NCI-H128 (cell line): ENCODE results near the gene CCHCR1.
"Not testable (repeated sequence)": the region's sequence is repeated elsewhere in the genome, so short reads cannot be mapped to it uniquely, and the experiment has no call there.

Source experiments
- DNase-seq: peaks from one replicate; lab custom pipeline; 2025; ENCODE audit not compliant: unreplicated experiment; lab: John Stamatoyannopoulos, UW

Gene CCHCR1

DNA sequence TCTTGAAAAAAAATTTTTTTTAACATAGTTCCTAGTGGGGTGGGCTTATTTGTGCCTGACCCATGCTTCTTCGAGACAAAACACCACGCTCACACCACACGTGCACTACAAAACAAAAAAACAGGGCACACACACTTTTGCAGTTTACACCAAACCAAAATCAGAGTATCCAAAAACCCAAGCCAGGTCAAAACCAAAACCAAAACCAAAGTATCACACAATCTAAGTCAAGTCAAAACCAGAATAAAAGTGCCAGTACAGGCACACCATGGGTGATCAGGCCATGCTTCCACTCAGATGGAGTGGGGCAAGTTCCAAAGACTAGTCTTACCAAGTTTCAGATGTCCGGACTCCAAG, 28.1 kb upstream of the CCHCR1 start:
- DNase-seq = not testable (repeated sequence)

DNA sequence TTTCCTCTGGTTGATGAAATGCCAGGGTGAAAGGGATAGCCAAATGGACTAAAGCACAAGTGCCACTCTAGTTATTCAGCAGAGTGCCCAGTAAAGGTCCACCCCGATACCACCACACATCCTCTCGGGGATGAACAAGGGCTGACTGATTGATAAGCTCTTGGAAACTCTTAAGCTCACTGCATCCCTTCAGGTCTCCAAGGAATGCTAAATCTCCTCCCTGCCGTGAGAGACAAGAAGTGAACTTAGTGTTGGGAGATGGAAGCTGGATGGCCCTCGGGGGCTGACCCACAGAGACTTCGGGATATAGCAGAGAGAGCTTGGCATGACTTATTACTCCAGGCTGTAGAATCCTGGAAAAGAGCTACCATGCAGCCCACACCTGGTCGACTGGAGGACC, 26.3 kb upstream of the CCHCR1 start:
- DNase-seq = not testable (repeated sequence)

- DNase-seq = not testable (repeated sequence)
These were observed 25.7 kb upstream of the CCHCR1 start for GRCh38 chr6:31183287-31183686.

- no peak for DNase-seq
These were observed 22.9 kb upstream of the CCHCR1 start for GRCh38 chr6:31180500-31180899.

GRCh38 chr6:31179896-31180295, 22.3 kb upstream of the CCHCR1 start:
- DNase-seq = no peak

DNA sequence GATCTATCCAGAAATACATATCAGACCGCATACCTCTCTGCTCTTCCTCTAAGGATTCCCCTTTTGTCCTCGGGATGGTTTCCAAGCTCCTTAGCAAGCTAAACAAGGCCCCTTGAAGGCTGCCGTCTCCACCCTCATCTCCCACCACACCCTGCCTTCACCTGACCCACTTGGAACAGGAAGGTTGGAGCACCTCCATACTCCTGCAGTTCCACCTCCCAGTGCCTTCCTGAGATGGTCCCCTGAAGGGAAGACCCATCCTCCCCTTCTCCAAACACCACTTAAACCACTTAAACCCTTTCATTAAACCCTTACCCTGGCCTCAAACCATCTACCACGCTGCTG, 21.4 kb upstream of the CCHCR1 start:
- DNase-seq = no peak

- no peak for DNase-seq
These were observed 20.8 kb upstream of the CCHCR1 start for GRCh38 chr6:31178143-31179041.

DNA sequence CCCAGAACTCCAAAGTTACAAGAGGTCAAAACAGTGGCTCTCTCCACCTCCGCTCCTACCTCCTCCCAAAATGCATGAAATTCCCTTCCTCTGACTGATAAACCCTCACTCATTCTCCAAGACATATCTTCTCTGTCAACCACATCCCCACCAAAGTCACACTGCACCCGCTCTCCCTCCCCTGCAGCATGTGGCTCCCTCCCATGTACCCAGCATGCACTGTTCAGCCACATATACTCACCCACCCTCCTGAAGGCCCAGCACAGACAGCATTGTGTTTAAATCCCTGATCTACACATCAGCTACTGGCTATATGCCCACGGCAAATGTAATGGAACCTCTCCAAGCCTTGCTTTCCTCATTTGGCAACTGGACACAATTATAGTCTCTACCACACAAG, 18.4 kb upstream of the CCHCR1 start:
- DNase-seq = no peak

DNA sequence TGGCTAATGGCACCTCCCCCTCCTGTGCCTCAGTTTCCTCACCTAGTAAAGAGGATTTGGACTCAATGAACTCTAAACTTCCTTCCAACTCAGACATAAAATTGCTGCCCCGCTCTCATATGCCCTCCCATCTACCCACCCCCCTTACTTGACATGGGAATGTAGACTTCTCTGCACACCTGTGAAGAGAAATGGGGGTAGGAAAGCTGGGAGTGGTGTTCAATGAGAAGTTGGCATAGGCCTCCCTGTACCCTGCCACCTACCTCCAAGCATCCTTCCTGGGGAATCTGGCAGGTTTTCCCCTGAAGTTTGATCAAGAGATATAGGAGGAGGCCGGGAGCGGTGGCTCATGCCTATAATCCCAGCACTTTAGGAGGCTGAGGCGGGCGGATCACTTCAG, 16.8 kb upstream of the CCHCR1 start:
- no peak for DNase-seq

GRCh38 chr6:31173406-31173805, 15.8 kb upstream of the CCHCR1 start:
- no peak for DNase-seq

GRCh38 chr6:31172973-31173384, 15.4 kb upstream of the CCHCR1 start:
- no peak for DNase-seq

DNA sequence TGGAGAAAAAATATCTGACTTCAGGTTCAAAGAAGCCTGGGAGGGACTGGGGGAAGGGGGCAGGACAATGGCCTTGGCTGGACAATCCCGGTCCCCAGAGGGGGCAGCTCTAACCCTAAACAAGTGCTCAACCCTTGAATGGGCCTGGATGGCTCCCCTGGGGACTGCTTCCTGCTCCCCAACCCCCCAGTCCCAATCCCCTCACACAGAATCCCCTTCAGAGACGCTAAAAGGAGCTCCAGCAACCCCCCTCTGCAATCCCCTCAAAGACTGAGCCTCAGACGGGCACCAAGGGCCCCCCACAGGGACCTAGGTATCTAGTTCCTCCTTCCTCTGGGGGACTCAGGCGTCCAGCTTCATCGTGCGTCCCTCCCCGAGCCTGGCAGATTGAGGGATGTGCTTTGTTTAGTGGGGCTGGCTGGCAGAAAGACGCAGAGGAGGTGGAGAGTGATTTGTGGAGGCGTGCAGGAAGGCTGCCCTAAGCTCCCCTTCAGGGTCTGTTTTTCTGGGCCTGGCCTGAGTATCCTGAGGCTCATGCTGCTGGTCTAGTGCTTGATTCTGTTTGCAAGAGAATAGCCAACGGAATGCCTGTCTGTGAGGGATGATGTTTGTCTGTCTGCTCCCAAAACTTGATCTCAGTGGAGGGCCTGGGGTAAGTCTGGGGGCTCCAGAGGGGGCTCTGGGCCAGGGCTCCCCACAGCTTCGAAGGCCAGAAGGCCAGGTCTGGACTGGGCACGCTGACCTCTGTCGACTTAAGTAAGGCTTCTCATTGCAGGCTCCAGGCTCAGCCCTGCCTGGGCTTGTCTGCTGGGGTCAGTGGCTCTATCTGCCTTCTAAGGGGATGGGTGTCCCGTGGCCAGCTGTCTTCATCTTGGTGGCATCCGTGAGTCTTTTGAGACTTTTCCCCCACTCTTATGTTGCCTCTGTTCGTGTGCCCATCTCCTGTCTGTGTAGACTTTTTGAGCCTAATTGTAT, 14.6 kb upstream of the CCHCR1 start:
- no peak for DNase-seq

DNA sequence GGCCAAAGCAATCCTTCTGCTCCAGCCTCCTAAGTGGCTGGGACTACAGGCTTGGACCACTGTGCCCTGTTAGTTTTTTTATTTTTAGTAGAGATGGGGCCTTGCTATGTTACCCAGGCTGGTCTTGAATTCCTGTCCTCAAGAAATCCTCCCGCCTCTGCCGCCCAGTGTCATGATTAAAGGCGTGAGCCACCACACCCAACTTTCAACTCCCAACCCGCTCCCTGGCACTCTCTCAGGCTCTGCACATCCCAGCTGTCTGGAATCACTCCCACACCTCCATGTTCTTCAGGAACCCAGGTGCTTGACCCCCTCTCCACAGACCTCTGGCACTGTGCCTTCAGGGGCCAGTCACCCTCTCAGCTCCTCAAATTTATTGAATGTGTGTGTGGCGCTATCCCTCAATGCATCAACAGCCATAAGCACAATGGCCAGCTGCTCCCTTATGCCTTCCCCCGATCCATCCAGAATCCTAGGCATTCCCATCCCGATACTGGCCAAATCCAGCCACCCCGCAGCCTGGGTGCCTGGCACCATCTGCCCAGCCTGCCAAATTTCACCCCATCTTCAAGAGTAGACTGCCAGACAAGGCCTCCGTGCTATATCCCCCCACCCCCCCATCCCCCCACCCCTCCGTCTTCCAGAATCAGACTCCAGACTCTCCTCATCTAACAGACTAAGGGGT, 13.5 kb upstream of the CCHCR1 start:
- DNase-seq = no peak

GRCh38 chr6:31170600-31170881, 12.9 kb upstream of the CCHCR1 start, which contains the start of gene POU5F1:
POU5F1 (minus strand) TSS chr6:31170682; CDS start chr6:31170620, 62 bp downstream.
- no peak for DNase-seq

DNA sequence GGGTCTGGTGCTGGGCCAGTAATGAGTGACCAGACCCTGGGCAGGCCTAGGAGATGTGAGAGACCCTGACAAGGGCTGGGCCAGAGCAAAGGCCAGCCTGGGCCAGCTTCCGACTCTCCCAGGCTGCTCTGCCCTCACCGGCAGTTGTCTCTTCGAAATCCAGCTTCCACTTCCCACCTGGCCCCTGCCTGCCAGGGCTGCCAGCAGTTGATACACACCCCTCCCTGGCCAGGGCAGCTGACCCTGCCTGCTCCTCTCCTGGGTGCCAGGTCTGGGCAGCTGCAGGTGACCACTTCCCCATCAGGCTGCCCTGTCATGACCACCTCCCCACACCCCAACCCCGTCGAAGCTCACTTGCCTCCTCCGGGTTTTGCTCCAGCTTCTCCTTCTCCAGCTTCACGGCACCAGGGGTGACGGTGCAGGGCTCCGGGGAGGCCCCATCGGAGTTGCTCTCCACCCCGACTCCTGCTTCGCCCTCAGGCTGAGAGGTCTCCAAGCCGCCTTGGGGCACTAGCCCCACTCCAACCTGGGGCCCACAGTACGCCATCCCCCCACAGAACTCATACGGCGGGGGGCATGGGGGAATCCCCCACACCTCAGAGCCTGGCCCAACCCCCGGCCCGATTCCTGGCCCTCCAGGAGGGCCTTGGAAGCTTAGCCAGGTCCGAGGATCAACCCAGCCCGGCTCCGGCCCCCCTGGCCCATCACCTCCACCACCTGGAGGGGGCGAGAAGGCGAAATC, 12.4 kb upstream of the CCHCR1 start:
- not testable (repeated sequence) for DNase-seq

- no peak for DNase-seq
These were observed 11.7 kb upstream of the CCHCR1 start for GRCh38 chr6:31169123-31169857.

DNA sequence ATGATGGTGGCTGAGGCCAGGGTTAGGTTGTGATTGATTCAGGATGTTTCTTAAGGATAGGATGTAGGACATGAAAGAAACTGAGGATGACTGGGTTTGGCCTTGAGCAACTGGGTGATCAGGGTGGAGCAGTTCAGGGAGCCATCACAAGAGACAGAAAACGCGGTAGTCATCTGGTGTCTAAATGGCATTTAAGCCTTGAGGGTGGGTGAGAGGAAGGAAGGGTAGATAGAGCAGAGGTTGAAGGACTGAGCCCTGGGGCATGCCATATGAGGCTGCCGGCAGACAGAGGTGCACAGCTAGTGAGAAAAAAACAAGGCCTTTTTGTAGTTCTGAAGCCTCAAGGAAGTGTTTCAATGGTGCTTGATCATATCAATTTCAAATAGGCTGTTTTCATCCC, 11.0 kb upstream of the CCHCR1 start:
- DNase-seq = no peak

- DNase-seq = no peak
These were observed 8.4 kb upstream of the CCHCR1 start for GRCh38 chr6:31165986-31166385.

DNA sequence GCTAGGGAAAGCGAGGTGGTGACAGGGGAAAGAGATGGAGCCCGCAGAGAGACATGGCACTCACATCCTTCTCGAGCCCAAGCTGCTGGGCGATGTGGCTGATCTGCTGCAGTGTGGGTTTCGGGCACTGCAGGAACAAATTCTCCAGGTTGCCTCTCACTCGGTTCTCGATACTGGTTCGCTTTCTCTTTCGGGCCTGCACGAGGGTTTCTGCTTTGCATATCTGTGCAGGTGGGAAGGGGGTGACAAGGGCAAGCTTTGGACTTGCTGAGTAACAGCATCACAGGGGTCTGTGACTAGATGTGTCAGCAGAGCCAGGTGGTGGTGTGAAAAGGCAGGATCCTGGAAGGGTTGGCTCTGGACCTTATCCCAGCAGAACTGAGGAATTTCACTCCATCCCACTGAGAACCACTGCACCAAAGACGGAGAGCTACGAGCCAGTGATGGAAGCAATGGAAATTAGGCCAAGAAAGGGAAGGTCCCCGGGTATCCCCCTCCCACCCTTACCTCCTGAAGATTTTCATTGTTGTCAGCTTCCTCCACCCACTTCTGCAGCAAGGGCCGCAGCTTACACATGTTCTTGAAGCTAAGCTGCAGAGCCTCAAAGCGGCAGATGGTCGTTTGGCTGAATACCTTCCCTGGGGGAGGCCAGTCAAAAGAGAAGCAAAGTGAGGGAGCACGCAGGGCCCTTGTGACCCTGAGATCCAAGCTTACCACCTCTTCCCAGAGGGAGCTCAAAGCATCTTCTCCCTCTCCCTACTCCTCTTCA, 7.6 kb upstream of the CCHCR1 start:
- DNase-seq = not testable (repeated sequence)
